Cerebellar cortex (tissue), 1 donor: ENCODE measurements around the gene NRARP.
"Not testable (repeated sequence)": the region's sequence is repeated elsewhere in the genome, so short reads cannot be mapped to it uniquely, and the experiment has no call there.

Experiments used
- DNase-seq: peaks from one replicate; pipeline ENCODE4 v3.0.0-alpha.2; 2015; ENCODE audit warnings: low spot score

The NRARP gene

GRCh38 chr9:137302118-137302448, at the start of gene NRARP:
Gene NRARP, minus strand, starts transcription at chr9:137302271. Its CDS starts 343 bp downstream, at chr9:137301928.
- DNase-seq, result peak; percentile 61

GRCh38 chr9:137350696-137351584, 48.9 kb upstream of the NRARP start:
- no peak for DNase-seq

- DNase-seq, result no peak
These were observed 47.5 kb upstream of the NRARP start for GRCh38 chr9:137349471-137350033.

DNA sequence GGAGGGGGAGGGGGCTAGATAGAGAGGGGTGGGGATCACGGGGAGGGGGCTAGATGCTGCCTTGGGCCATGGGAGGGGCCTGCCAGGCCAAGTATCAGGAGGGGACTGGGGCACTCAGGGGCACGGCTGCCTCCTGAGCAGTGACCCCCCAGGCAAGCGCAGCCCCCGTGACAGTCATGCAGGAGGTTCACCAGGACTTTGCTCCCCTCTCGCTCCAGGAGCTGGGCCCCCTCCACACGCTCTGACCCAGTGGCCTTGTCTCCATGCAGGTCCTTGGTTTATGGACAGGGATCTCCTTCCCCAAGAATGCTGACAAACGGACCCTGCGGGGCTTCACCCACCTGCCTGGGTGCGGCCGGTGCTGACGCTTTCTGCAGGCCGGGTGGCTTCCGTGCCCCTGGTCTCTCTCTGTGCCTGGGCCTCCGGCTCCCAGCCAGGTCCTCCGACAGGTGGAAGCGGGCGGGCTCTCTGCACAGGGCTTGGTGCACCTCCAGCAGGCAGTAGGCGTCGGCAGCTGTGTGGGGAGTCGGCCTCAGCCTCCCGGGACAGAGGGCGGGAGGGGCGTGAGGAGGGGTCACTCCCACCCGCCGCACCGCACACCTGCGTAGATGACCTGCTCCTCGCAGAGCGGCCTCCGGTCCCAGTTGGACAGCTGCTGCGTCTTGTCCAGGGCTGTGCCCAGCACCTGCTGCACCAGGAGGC, 46.8 kb upstream of the NRARP start:
- no peak for DNase-seq

DNA sequence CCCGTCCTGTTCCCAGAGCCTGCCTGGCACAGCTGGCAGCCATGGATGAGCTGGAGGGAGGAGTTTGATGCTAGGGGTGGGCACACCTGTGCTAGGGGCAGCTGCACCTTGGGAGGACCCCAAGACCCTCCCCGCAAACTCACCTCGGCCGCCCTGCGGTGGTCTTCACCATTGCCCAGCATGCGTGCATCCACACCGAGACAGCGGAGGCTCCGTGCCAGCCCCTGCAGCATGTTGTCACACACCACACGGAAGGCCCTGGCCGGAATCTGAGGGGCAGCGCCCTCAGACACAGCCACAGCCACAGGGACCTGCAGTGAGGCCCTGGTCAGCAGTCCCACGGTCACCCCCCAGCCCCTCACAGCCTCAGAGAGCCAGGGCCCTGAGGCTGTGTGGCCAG, 45.9 kb upstream of the NRARP start:
- DNase-seq, result no peak

DNA sequence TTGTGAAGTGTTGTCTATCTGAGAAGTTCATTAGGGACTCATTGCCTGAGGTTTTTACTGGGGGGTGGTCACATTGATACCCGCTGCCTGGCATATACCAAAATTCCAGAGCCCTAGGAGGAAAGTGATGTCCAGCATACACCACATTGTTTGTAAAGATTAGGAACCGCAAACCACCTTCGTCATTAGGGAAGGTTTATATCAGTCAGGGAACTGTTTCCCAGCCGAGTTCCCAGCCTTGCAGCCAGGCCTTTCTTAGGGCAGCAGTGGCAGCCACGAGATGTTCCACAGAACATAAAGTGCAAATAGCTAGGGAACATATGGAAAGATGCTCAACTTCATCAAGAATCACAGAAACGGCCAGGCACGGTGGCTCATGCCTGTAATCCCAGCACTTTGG, 40.4 kb upstream of the NRARP start:
- no peak for DNase-seq

DNA sequence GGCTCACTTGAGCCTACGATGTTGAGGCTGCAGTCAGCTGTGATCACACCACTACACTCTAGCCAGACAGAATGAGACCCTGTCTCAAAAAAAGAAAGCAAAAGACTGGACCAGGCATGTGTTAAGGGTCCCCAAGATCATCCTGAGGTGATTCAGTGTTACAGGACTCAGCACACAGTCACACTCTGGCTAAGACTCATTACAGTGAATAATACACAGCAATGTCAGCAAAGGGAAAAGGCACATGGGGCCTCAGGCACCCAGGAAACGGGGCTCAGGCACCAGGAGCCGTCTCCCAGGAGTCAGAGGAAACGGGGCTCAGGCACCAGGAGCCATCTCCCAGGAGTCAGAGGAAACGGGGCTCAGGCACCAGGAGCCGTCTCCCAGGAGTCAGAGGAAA, 39.2 kb upstream of the NRARP start:
- DNase-seq, result no peak

GRCh38 chr9:137339908-137340462, 37.9 kb upstream of the NRARP start:
- DNase-seq, result not testable (repeated sequence)

DNA sequence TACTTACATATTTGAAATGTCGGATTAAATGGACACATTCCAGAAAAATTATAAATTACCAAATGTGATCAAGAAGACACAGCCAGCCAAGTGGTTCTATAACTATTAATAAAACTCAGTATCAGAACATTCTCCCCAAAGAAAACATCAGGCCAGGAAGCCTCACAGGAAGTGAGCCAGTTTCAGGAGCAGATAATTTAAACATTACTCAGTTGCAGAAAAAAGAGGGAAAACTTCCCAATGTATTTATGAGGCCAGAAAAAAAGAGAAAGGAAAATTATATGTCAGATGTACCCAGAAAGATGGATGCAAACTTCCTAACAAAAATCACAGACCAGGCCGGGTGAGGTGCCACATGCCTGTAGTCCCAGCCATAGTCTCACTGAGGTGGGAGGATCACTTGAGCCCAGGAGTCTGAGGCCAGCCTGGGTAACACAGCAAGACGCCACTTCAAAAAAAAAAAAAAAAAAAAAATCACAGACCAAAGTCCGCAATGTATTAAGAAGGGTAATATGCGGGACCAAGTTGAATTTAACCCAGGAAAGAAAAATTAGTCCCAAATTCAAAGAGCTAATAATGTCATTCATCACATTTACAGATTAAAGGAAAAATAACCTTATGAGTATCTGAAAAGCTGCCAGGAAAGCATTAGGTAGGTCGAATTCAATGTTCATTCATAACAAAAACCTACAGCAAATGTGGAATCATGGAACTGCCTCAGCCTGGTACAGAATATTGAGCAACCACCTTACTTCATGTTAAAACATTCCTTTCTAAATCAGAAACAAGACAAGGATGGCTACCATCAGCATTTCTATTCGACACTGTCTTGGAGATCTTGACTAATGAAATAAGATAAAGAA, 37.2 kb upstream of the NRARP start:
- no peak for DNase-seq

GRCh38 chr9:137336735-137337134, 34.7 kb upstream of the NRARP start:
- DNase-seq, result no peak

DNA sequence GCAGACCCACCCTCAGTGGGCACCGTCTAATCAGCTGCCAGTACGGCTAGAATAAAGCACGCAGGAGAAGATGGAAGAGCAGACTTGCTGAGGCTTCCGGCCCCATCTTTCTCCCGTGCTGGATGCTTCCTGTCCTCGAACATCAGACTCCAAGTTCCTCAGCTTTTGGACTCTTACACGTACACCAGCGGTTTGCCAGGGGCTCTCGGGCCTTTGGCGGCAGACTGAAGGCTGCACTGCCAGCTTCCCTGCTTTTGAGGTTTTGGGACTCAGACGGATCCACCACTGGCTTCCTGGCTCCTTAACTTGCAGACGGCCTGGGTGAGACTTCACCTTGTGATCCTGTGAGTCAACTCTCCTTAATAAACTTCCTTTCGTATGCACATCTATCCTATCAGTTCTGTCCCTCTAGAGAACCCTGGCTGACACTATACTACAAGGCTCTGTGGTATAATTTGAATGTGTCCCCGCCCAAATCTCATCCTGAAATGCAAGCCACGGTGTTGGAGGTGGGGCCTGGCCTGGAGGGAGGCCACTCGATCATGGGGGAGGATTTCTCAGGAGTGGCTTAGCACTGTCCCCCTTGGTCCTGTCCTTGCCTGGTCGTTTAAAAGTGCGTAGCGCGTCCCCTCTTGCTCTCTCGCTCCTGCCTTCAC, 31.1 kb upstream of the NRARP start:
- DNase-seq, result no peak

- no peak for DNase-seq
These were observed 29.9 kb upstream of the NRARP start for GRCh38 chr9:137331929-137332328.

GRCh38 chr9:137330689-137331088, 28.6 kb upstream of the NRARP start:
- DNase-seq, result no peak

GRCh38 chr9:137329590-137329989, 27.5 kb upstream of the NRARP start:
- not testable (repeated sequence) for DNase-seq

GRCh38 chr9:137327641-137328550, 25.8 kb upstream of the NRARP start:
- not testable (repeated sequence) for DNase-seq

- no peak for DNase-seq
These were observed 24.5 kb upstream of the NRARP start for GRCh38 chr9:137326445-137327065.

DNA sequence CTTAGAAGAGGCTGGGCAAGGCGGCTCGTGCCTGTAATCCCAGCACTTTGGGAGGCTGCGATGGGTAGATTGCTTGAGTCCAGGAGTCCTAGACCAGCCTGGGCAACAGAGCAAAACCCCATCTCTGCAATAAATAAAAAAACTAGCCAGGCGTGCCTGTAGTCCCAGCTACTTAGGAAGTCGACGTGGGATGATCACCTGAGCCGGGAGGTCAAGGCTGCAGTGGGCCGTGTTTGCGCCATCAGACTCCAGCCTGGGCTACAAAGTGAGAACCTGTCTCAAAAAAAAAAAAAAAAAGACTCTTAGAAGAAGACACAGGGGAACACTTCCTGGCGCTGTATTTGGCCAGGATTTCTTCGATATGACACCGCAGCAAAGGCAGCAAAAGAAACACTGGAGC, 23.7 kb upstream of the NRARP start:
- DNase-seq, result no peak

DNA sequence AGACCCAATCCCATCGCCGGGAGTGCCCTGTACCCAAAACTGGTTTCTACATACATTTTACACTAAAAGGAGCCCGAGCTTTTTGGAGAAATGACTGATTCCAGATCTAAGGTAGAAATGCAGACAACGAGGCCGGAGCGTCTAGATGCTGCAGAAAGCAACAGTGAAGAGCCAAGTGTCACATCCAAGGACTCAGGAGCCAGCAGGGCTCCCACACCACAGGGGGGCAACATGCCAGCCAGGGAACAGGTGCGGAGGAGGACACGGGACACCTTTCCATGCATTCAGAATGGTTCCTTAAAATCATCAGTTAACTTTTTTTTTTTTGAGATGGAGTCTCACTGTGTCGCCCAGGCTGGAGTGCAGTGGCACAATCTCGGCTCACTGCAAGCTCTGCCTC, 23.1 kb upstream of the NRARP start:
- DNase-seq, result no peak

- DNase-seq, result no peak
These were observed 21.7 kb upstream of the NRARP start for GRCh38 chr9:137323531-137324331.
